ENCODE measurements around the gene TAF4.

GRCh38 chr20:62066983-62067433 is 1.3 kb upstream of the TAF4 start:
- TF ChIP-seq CTCF (IDR thresholded peaks at IDR 0.05) (no peak), POLR2A (IDR thresholded peaks at IDR 0.05) (no peak)

Measured in body of pancreas (tissue), 4 donors.